HFF-Myc (cell line): ENCODE measurements around the gene CARD16.

Experiments used
- DNase-seq: peaks from one replicate; pipeline ENCODE4 v3.0.0-alpha.2; 2011; ENCODE audit warnings: low read depth; ENCODE audit errors: extremely low read depth
- H3K4me3 ChIP-seq: replicated peaks from 2 replicates; pipeline ENCODE4 v1.5.1; 2011; ENCODE audit warnings: low read depth, mild to moderate bottlenecking, control low read depth, low read length
- TF ChIP-seq, protein P1 (sequence below): IDR thresholded peaks from 2 replicates; pipeline ENCODE4 v1.5.1; 2012; ENCODE audit warnings: mild to moderate bottlenecking, low read depth, low read length, control low read depth; ENCODE audit errors: missing control alignments

The CARD16 gene

DNA sequence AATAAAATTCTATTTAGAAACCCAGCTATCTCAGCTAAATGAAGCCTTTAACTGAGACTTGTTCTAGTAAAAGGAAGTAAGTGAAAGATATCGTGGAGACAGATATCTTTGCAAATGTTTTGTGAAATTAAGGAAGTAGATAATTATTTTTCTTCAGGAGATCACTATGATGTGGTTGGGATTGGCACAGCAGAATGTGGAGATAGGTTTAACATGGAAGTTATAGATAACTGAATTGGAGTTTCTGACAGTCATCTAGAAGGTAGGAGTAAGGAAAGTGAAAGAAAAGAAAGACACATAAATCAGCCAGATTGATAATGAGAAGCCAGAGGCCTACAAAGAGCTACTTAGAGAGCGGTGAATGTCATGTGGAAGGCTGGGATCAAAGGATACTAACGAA lies 17.5 kb downstream of the CARD16 start:
- TF ChIP-seq, protein P1, sequence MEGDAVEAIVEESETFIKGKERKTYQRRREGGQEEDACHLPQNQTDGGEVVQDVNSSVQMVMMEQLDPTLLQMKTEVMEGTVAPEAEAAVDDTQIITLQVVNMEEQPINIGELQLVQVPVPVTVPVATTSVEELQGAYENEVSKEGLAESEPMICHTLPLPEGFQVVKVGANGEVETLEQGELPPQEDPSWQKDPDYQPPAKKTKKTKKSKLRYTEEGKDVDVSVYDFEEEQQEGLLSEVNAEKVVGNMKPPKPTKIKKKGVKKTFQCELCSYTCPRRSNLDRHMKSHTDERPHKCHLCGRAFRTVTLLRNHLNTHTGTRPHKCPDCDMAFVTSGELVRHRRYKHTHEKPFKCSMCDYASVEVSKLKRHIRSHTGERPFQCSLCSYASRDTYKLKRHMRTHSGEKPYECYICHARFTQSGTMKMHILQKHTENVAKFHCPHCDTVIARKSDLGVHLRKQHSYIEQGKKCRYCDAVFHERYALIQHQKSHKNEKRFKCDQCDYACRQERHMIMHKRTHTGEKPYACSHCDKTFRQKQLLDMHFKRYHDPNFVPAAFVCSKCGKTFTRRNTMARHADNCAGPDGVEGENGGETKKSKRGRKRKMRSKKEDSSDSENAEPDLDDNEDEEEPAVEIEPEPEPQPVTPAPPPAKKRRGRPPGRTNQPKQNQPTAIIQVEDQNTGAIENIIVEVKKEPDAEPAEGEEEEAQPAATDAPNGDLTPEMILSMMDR: no peak
- H3K4me3 ChIP-seq: no peak overlapping the region
- DNase-seq: no peak

DNA sequence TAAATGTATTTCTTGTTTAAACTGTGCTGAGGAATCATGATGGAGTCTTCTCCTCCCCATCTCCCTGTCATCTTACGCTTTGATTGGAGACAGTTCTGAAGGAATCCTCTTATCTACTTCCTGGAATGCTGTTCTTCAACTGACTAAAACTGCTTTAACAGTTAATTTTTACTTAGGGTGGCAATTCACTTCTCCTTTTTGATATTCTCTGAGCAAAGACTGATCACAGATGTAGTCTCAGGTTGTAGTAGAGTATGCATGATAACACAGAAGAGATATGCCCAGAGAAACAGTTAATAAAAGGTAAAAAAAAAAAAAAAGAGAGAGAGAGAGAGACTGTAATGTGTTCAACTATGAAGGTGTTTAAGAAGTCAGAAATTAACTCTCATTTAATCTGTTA lies 20.7 kb downstream of the CARD16 start:
- TF ChIP-seq, protein P1: no peak
- DNase-seq: no peak

DNA sequence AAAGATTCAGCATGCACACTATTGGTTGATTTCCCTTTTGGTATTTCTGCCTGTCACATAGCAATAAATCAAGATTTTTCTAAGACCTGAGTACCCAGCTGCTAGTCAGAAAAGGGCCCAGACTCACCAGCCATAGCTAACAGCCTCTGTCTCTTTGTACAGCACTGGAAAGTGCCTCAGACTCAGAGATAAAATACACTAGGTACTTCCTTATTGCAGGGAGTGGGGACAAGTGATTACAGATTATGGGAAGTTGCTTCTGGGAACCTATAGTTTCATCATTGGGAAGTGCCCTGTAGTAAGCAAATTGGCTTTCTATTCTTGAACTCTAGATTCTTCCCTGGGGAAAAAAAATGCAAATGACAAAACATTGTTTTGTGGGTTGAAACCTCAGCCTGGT lies 22.1 kb downstream of the CARD16 start, which contains the start of gene CASP5:
CASP5 (minus strand) TSS at position 166 of the 400 bp plus-strand sequence; CDS start at position 134, 32 bp downstream.
- no peak for DNase-seq
- no peak within 1 kb of the TSS for H3K4me3 ChIP-seq
- TF ChIP-seq, protein P1: no peak

More for the DNA sequence above, 20.7 kb downstream of the CARD16 start:
- no peak overlapping the region for H3K4me3 ChIP-seq

DNA sequence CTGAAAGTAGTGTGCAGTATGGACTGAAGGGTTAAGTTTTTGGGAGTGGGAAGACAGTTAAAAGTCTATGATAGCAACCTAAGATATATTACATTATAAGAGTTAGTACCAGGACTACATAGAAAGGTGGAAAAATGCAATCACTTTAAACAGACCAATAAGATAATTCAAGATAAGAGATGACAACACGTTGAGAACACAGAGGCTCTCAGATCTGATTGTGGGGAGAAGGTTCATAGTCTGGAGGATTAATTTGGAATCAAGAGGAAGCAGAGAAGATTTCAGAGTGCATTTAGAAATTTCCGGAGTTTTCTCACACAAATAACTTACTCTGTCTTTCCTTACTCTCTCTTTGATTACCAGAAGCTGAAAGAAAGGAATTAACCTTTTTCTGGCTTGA lies 22.6 kb downstream of the CARD16 start:
- H3K4me3 ChIP-seq: no peak overlapping the region
- TF ChIP-seq, protein P1: no peak
- no peak for DNase-seq

DNA sequence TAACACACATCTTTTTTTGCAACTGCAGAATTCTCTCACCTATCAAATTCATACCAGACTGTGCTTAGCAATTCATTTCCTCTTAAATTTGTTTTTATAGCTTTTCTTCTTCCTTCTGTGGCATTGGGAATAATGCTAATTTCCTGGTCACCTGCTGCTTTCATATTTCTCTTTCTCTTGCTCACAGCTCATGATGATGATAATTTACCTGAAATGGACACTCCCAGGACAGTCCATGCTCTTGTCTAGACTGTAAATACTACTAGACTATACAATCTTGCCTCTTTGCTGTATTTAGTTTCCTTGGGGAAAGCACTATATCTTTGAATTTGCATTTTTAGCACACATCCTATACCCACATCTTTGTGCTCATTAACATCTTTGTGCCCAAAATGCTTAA lies 37.7 kb downstream of the CARD16 start:
- TF ChIP-seq, protein P1: no peak
- no peak overlapping the region for H3K4me3 ChIP-seq
- DNase-seq: no peak

DNA sequence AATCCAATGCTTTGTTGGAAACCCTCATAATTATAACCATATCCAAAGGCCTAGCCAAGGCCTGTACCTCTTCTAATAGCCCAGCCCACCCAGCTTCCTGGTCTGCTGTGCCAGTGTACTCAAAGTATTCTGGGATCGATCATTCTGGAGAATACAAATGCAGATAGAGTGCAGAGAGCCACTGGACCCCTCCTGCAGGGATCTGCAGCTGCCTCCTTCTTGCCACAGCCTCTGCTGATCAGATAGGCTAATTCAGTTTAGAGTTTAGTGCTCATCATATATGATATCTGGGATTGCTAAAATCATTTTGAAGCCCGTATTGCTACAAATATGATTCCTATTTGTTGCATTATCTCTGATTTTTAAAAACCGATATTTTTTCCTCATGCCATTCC lies 39.7 kb downstream of the CARD16 start:
- no peak overlapping the region for H3K4me3 ChIP-seq
- TF ChIP-seq, protein P1: no peak
- DNase-seq: no peak

DNA sequence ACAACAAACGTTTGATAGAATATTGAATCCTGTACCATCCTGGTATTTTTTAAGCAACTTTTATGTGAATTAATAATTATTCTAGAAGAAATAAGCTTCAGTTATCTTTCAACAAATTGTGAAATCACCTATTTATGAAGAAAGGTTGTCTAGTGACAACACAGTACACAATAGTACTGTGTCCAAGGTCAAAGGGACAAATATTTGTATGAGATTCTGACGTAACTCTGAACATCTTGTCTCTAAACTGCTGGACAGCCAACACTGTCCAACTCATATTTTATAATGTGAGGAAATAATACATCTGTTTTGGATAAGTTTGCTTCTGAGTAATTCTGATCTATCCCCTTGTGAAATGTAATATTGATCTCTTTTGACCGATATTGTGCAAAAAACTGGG lies 41.1 kb downstream of the CARD16 start:
- DNase-seq: no peak
- TF ChIP-seq, protein P1: no peak
- H3K4me3 ChIP-seq: no peak overlapping the region
